PFSK-1 (cell line): ENCODE measurements around the gene TTC27.

Experiments
- POLR2AphosphoS5 ChIP-seq: IDR thresholded peaks from 2 replicates; pipeline ENCODE4 v1.6.1; 2012; ENCODE audit warnings: low read depth, mild to moderate bottlenecking, control low read depth, low read length, moderate library complexity
- SIN3A ChIP-seq: IDR thresholded peaks from 2 replicates; pipeline ENCODE4 v1.6.1; 2012; ENCODE audit warnings: mild to moderate bottlenecking, low read length, moderate library complexity, borderline replicate concordance; ENCODE audit not compliant: insufficient read depth
- TAF1 ChIP-seq: IDR thresholded peaks from 2 replicates; pipeline ENCODE4 v1.6.1; 2012; ENCODE audit warnings: low read length, control low read depth, borderline replicate concordance; ENCODE audit not compliant: insufficient read depth
- TF ChIP-seq, protein P1 (sequence below), 2 experiments: IDR thresholded peaks; 2 replicates each; pipeline versions ENCODE4 v1.6.1 to v1.8.0; 2011 to 2012; ENCODE audit warnings: low read depth in 2 of 2, low read length in 2 of 2, control low read depth in 1 of 2, inconsistent platforms in 1 of 2, mild to moderate bottlenecking in 1 of 2, moderate library complexity in 1 of 2; ENCODE audit not compliant: insufficient read depth in 1 of 2

GRCh38 chr2:32851777-32852439 is 224.1 kb downstream of the TTC27 start:
- TF ChIP-seq SIN3A: no peak
- TF ChIP-seq POLR2AphosphoS5: no peak
- TF ChIP-seq, protein P1, sequence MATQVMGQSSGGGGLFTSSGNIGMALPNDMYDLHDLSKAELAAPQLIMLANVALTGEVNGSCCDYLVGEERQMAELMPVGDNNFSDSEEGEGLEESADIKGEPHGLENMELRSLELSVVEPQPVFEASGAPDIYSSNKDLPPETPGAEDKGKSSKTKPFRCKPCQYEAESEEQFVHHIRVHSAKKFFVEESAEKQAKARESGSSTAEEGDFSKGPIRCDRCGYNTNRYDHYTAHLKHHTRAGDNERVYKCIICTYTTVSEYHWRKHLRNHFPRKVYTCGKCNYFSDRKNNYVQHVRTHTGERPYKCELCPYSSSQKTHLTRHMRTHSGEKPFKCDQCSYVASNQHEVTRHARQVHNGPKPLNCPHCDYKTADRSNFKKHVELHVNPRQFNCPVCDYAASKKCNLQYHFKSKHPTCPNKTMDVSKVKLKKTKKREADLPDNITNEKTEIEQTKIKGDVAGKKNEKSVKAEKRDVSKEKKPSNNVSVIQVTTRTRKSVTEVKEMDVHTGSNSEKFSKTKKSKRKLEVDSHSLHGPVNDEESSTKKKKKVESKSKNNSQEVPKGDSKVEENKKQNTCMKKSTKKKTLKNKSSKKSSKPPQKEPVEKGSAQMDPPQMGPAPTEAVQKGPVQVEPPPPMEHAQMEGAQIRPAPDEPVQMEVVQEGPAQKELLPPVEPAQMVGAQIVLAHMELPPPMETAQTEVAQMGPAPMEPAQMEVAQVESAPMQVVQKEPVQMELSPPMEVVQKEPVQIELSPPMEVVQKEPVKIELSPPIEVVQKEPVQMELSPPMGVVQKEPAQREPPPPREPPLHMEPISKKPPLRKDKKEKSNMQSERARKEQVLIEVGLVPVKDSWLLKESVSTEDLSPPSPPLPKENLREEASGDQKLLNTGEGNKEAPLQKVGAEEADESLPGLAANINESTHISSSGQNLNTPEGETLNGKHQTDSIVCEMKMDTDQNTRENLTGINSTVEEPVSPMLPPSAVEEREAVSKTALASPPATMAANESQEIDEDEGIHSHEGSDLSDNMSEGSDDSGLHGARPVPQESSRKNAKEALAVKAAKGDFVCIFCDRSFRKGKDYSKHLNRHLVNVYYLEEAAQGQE (IDR thresholded peaks at IDR 0.05; ENCODE audit: insufficient read depth in 1 of 2, low read depth in 2 of 2, low read length in 2 of 2): no peak
- no peak for TF ChIP-seq TAF1
